Right lung (tissue), 5 donors: ENCODE data around the gene TRIM33. TPM values are rescaled to one million over a fixed set of nuclear protein-coding genes. Genes with fewer than 3 reads are reported as not detected.
"Not testable (repeated sequence)": the region's sequence is repeated elsewhere in the genome, so short reads cannot be mapped to it uniquely, and the experiment has no call there.

Experiments used
- DNase-seq, 2 donors: peaks; one replicate each; pipeline ENCODE4 v3.0.0-alpha.2; 2013
- polyA plus RNA-seq, 5 donors: library from polyadenylated mRNA; unstranded; fragments of 120-200 nt; gene quantifications; one replicate each; pipeline versions ENCODE4 v1.2.1 to v1.2.3, GENCODE V29; 2013; ENCODE audit warnings: inconsistent platforms in 1 of 5, low replicate concordance in 1 of 5; ENCODE audit not compliant: insufficient read length in 5 of 5, insufficient read depth in 1 of 5

TRIM33 gene
- polyA plus RNA-seq, 5 donors: 36.0 to 62.9 (median 54.5) TPM

GRCh38 chr1:114468710-114469468 lies 42.1 kb downstream of the TRIM33 start:
- no peak for DNase-seq

- no peak for DNase-seq
Measured at GRCh38 chr1:114468047-114468446, 43.0 kb downstream of the TRIM33 start.

- DNase-seq: no peak
Measured at GRCh38 chr1:114467491-114467890, 43.5 kb downstream of the TRIM33 start.

- no peak for DNase-seq
Measured at GRCh38 chr1:114466334-114467014, 44.5 kb downstream of the TRIM33 start.

GRCh38 chr1:114462963-114463362 lies 48.0 kb downstream of the TRIM33 start:
- DNase-seq: no peak

GRCh38 chr1:114462341-114462740 lies 48.7 kb downstream of the TRIM33 start:
- DNase-seq: no peak

GRCh38 chr1:114458237-114458777 lies 52.7 kb downstream of the TRIM33 start:
- no peak for DNase-seq

- DNase-seq: no peak
Measured at GRCh38 chr1:114457675-114458236, 53.2 kb downstream of the TRIM33 start.

GRCh38 chr1:114456586-114456985 lies 54.4 kb downstream of the TRIM33 start:
- DNase-seq: no peak

GRCh38 chr1:114455102-114455785 lies 55.8 kb downstream of the TRIM33 start:
- DNase-seq: no peak

- no peak for DNase-seq
Measured at GRCh38 chr1:114454539-114454938, 56.5 kb downstream of the TRIM33 start.

- DNase-seq: no peak
Measured at GRCh38 chr1:114453361-114453784, 57.6 kb downstream of the TRIM33 start.

GRCh38 chr1:114448370-114449036 lies 62.5 kb downstream of the TRIM33 start:
- no peak for DNase-seq

GRCh38 chr1:114446198-114446597 lies 64.8 kb downstream of the TRIM33 start:
- no peak for DNase-seq

- not testable (repeated sequence) for DNase-seq
Measured at GRCh38 chr1:114443226-114443625, 67.8 kb downstream of the TRIM33 start.

- DNase-seq: no peak
Measured at GRCh38 chr1:114441332-114441731, 69.7 kb downstream of the TRIM33 start.

GRCh38 chr1:114439369-114439768 lies 71.6 kb downstream of the TRIM33 start:
- DNase-seq: no peak

- DNase-seq: no peak
Measured at GRCh38 chr1:114437812-114438211, 73.2 kb downstream of the TRIM33 start.

GRCh38 chr1:114436799-114437198 lies 74.2 kb downstream of the TRIM33 start:
- DNase-seq: no peak

- DNase-seq: no peak
Measured at GRCh38 chr1:114435088-114435715, 75.8 kb downstream of the TRIM33 start.

GRCh38 chr1:114431026-114431425 lies 80.0 kb downstream of the TRIM33 start:
- no peak for DNase-seq
